ENCODE results near the gene SRGAP3.

Gene SRGAP3

DNA sequence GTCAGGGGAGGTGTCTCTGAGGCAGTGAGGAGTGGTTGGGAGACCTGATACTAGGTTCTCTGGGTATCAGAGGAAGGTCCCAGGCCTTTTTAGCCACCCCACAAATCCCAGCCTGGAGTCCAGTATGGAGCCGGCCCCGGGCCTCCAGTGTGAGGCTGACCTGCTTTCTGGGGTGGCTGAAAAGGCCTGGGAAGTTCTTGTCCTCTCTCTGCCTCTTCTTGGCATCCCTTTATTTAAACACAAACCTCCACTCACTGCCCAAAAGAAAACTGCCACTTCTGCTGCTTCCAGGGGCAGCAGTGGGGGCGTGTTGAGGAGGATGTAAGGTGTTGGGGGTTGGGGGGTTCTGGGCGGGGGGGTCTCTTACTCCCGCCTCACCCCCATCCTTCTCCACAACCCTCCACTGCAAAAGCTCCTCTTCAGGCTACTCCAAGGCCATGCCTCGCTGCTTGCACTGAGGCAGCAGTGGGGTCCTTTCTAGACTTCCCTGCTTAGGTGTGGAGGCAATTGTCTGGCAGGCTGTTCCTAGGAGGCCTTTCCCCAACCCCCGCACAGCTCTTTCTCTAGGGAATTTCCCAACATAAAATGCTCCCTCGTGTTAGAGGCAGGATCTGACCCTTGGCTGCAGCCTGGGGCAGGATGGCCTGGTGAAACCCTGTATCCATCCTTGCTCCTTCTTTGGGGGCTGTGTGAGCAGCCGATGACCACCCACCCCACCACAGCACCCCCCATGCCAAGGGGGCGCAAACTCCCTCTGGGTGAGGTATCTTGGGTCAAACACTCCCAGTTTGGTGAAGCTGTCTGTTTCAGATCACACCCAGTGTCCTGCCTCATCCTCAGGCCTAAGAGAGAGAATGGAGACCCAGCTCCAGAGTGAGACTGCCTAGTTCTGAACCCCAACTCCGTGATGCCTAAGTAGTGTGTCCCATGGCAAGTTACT lies 274.1 kb downstream of the SRGAP3 start:
- no peak for DNase-seq

DNA sequence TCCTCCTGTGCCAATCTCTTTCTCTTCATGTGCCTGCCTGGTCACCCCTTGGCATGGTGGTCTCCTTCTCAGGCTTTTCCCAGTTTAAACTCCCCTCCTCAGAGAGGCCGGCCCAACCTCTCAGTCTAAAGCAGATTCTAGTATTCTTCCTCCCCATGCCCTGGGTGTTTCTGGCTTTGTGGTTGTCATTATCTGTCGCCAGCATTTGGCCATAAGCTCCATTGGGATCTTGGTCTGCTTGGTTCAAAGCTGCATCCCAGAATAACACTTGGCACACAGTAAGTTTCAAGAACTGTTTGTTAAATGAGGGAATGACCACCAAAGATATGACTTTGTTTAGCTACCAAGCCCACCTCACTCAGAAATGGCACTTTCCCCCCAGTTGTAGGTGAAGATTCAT lies 275.0 kb downstream of the SRGAP3 start:
- DNase-seq, result no peak

GRCh38 chr3:8972639-8973038 lies 276.8 kb downstream of the SRGAP3 start:
- peak in 2 of 56 donors; percentile 28 to 35 for DNase-seq

GRCh38 chr3:8970971-8971589 lies 278.4 kb downstream of the SRGAP3 start:
- peak in 45 of 56 donors; percentile 10 to 86 (median 44) for DNase-seq

GRCh38 chr3:8969241-8969640 lies 280.2 kb downstream of the SRGAP3 start:
- DNase-seq, result no peak

DNA sequence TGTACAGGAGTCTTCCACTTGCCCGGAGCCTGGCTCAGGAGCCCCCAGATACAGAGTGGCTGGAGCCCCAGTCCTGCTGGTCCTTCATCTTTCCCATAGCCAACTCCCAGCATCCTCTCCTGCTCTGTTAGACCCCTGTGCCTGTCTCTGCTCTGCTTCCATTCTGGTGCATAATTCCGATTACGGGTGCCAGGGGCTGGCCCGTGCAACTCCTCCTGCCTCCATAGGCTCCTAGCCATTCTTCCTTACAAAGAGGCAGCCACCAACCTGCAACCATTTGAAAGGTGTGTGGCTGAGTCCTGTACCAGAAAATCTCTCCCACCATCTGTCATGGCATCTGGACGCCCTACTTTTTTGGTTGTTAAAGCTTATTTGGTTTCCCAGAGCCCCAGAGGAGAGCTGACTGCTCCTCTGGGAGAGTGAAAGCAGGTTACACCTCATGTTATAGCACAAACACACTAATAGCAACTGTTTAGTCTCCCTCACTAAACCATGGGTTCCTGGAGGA lies 281.0 kb downstream of the SRGAP3 start:
- no peak for DNase-seq

- DNase-seq, result no peak
Observed at GRCh38 chr3:8967553-8967952, 281.9 kb downstream of the SRGAP3 start.

DNA sequence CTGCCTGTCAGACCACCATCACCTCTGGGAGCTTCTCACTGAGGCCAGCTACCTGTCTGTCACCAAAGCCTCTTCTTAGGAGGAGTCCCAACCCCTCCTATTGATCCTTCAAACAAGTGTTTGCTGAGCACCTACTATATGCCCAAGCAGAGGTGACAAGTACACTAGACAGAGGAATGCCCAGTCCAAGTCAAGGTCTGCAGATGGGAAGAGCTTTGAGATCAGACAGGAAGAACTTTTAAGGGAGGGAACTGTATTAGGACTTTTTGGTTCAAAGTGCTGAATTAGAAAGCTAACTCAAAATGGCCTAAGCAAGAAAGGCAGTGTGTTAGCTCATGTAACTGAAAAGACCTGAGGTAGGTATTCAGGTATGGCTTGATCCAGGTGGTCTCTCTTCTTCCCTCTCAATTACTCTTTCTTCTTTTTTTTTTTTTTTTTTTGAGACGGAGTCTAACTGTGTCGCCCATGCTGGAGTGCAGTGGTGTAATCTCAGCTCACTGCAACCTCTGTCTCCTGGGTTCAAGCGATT lies 282.6 kb downstream of the SRGAP3 start:
- DNase-seq, result no peak

GRCh38 chr3:8966150-8966819 lies 283.2 kb downstream of the SRGAP3 start:
- no peak for DNase-seq

DNA sequence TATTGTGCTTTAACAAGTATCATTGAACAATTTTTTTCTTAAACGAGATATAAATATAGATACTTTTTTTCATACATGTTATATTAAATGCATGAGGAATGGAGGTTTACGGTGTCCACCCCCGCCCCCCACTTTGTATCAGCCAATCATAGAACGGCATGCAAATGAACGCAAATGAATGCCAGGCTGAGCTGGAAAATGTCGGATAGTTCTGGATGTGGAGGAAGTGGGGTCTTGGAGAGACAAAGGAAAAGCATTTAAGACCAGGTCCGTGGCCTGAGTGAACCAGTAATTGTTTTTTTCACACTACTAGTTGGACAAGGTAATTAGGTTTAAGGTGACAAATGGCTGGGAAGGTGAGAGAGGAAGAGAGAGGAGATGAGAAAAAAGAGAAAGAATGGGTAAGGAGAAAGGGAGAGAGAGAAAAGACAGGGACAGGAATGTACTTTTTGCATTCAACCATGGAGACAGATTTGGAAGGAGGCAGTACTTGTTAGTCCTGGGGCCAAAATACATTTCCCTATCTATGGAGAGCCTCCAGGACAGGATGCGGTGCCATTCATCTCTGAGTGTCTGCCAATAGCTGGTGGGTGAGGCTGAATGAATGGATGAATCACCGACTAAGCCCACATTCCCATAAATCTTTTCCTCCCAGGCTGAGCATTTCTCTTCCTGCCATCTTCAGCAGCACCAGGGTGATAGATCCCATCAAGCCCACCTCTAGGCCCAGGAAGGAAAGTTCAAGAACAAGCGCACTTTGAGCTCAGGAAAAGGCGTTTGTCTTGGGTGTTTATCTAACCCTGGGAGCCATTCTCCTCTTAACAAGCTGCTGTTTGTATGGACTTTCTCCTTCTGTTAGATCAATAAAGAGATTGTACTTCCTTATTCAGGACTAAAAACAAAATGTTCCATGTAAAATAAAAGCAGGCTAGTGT lies 284.7 kb downstream of the SRGAP3 start:
- peak in 1 of 56 donors; percentile 6 for DNase-seq

DNA sequence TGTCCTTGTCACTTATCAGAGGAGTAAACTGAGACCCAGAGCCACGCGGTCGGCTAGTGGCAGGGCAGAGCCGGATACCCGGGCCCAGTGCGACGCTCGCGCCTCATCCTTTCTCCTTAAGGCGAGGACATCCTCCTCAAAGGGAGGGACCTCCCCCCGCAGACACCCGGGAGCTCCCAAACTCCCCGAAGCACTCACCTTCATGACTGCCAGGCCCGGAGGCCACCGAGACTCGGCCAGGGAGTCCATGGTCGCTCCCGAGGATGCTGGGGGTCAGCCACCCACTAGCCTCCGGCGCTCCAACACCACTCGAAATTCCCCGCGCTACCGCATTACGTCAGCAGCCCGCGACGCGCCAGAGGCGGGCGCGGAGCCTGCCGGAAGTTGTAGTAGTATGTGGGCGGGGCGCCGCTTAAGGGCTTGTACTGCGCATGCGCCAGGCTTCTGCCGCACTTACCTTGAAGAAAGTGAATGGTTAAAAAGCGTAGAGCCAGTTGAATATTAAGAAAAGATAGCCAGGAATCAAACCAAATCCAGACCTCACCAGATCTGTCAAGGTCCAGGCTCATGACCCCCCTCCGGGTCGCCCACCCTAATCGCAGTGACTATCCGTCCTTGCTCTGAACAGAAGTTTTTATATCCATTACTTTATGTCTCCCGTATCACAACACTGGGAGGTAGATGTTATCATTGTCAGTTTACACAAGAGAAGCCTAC lies 286.2 kb downstream of the SRGAP3 start, which contains the start of gene RAD18:
TSS of gene RAD18 (minus strand) at position 336 of the 717 bp plus-strand sequence. CDS start at position 249, 87 bp downstream.
- DNase-seq, result peak; percentile 39 to 90 (median 78)

GRCh38 chr3:8962226-8962861 lies 287.1 kb downstream of the SRGAP3 start:
- DNase-seq, result no peak

DNA sequence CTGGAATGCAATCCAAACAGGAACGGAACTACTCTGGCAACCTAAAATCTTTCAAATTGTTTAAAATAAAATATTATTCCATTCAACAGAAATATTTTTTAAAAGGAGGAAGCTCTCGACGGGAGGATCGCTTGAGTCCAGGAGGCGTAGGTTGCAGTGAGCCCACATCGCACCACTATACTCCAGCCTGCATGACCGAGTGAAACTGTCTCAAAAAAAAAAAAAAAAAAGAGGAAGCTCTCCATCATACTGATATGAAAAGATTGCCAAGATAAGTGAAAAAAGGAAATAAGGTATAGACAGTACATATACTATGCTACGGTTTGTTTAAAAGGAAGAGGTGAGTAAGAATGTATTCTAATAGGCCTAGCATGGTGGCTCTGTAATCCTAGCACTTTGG lies 289.8 kb downstream of the SRGAP3 start:
- DNase-seq, result no peak

DNA sequence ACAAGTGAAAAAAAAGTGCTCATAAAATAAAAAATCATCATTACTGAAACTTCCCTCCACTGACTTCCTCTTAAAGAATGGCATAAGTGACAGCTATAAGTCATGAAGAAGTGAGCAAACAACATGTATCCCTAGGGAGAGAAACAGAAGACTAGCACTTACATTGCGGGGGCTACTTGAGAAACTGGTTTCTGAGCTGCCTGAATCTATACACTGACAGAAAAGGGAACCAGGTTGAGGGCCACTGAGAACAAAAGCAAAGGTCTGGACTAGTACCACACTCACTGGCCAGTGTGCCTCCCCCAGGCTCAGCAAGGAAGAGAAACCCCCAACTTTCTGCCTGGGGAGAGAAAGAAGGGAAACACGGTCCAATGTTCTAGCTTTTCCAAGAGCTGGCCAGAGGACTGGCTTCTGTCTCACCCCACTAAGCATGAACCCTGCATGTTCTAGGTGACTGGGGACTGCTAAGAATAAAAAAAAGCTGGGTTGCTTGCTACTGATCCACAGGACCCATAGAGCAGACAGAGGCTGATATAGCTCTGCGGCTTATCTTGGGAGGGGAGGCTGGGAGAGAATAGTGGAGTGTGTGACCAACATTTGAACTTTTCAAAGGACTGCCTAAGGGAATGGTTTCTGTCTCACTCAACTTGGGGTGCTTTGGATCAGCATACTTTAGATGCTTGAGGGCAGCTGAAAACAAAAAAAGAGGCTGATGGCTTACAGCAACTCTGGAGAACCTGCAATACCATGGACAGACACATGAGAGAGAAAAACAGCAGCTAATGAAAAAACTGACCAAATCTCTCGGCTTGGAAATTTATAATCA lies 294.3 kb downstream of the SRGAP3 start:
- DNase-seq, result no peak

DNA sequence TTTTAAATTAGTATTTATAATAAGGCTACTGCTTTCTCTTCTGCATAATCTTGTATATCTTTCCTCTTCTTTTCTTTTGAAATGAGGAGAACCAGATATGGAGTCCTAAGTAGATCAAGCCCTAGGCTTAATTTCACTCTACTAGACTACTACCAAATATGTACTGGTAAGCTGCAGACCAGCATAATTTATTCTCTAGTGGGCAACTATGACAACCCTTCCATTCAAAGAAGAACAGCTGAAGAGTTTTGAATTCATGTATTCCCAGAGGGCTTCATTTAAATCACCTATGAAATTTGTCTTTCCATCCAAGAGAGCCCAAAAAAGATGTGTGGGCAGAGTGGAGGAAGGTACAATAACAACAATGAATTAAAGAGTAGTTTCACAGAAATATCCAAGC lies 296.1 kb downstream of the SRGAP3 start:
- no peak for DNase-seq

GRCh38 chr3:8952130-8952529 lies 297.3 kb downstream of the SRGAP3 start:
- DNase-seq, result no peak

GRCh38 chr3:8945890-8946600 lies 303.4 kb downstream of the SRGAP3 start:
- DNase-seq, result no peak

All from amygdala (tissue), 56 donors.